GM12873 (cell line): ENCODE measurements around the gene NCKAP5L.

ENCODE experiments used
- CTCF ChIP-seq: IDR thresholded peaks from 2 replicates; pipeline ENCODE4 v1.5.1; 2012; ENCODE audit warnings: low read depth, mild to moderate bottlenecking, moderate library complexity, low read length, control low read depth; ENCODE audit not compliant: insufficient read depth; ENCODE audit errors: missing control alignments

Gene NCKAP5L

DNA sequence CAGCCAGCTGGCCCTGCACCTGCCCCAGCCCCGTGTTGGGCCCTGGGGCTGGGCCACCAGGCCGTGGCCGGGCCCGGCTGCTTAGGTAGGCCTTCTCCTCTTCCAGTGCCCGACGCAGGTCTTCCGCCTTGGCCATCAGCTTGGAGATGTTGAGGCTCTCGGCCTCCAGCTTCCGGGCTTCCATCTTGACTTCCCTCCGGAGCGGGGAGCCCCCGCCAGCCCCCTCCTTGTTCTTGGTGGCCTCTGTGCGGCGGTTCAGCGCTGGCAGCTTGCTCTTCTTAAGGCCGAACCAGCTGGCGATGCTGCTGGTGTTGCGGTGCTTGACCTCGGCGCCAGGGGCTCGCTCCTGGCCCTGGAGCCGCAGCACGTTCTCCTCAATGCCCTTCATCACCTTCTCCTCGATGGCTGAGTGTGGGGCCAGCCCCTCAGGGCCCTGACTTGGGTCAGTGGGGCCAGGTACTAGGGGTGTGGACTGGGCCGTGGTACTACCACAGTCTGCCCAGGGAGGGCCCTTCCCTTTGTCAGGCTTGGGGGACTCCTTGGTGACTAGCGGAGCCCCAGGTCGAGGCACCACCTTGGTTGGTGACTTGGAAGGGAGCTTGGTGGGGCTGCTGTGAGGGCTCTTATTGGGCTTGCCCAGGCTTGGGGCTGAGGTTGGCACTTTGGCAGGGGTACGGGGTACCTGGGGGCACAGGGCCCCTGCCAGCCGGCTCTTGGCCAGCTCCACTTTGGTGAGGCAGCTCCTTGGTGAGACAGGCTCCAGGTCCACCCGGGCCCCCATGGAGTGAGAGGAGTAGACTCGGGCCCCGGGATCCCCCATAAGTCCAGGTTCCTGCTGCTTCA, 33.2 kb downstream of the NCKAP5L start:
- TF ChIP-seq CTCF = no peak

GRCh38 chr12:49794021-49794420, 34.2 kb downstream of the NCKAP5L start:
- TF ChIP-seq CTCF = no peak

GRCh38 chr12:49793620-49794019, 34.6 kb downstream of the NCKAP5L start:
- no peak for TF ChIP-seq CTCF

DNA sequence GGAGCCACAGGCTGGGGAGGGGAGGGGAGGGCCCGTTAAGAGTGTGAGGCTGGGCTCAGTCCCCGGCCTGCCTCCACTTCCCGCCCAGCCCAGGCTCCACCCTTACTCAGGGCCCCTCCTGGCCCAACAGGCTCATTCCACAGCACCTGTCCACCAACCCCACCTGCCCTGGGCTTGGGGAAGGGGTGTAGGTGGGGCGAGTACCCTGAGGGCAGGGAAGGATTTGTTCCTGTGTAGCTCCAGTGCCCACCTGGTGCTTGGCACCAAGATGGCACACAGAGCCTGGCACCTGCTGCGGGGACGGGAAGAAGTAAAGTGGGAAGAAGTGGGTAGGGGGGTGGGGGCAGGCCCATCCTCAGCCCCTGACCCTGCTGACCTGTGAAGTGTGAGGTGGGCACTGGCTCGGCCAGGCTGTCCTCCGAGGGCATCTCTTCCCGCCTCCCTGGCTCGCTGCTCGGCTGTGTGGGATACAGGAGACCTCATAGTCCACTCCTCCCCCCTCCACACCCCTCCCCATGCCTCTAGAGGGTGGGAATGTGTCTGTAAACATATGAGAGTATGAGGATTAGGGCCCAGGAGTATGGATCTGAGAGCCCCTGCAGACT, 35.1 kb downstream of the NCKAP5L start:
- no peak for TF ChIP-seq CTCF

DNA sequence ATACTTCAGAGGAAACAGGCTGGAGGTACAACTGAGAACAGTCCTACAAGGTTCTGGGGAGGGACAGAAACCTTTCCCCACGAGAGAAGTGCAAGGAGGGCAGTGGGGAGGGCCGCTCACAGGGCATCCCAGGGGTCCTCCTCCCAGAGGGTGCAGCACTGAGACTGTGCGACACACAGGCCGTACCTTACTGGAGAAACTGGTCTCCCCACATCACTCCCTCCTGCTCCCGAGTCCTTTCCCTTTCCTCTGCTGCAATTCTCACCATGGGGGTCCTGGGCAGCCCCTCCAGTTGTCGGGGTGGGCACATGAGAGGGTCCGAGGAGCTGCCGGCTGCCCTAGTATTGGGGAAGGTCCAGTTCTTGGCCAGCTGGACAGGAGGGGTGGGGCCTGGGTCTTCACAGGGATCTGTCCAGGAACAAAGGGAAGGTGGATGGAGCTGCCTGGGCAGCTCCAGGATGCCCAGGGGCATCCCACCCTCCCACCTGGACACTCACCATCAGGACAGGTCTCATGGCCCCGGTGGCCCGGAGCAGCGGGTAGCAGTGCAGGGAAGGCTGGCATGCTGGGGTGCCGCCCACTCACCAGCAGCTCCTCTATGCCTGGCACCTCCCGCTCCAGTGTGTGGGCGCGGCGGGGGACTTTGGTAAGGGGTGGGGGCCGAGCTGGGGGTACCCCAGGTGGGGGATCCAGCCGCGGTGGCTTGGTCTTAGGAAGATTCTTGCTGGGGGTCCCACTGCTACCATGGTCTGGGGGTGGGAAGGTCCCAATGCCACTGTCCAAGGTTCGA, 35.8 kb downstream of the NCKAP5L start:
- TF ChIP-seq CTCF = no peak

DNA sequence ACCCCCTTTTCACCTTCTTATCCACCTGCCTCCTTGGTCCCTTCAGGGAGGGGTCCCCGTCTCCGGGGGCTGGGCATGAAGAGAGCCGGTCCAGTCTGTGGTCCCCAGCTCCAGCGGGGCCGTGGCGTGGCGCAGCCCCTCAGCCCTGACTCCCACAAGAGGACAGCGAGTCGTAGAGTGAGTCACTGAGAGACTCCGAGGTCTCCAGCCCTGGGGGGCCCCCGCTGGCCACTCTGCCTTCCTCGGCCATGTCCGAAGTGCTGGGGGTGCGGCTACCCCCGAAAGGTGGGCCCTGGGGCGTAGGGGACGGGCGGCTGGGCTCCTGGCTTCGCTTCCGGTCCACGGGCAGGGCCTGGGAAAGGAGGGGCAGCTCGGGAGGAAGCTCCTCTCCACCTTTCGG, 36.5 kb downstream of the NCKAP5L start:
- TF ChIP-seq CTCF = no peak
